Breast epithelium (tissue), 4 donors: Measurements from ENCODE around the gene VSIG8. TPM values are rescaled to one million over a fixed set of nuclear protein-coding genes. Genes with fewer than 3 reads are reported as not detected.

Source experiments
- DNase-seq, 2 donors: peaks; one replicate each; pipeline ENCODE4 v3.0.0-alpha.2; 2019; ENCODE audit warnings: low spot score in 2 of 2
- H3K27ac ChIP-seq, 2 donors: fragments of 200-600 bp; sonication (generic) in 1 of 2; one replicate each; pipeline ENCODE4 v1.5.1; 2016 to 2019; ENCODE audit warnings: mild to moderate bottlenecking in 1 of 2
- H3K27me3 ChIP-seq, 2 donors: fragments of 200-600 bp; sonication (generic) in 1 of 2; one replicate each; pipeline versions ENCODE4 v1.5.1 to v1.6.0; 2017 to 2019; ENCODE audit warnings: control low read depth in 1 of 2, mild to moderate bottlenecking in 1 of 2
- H3K36me3 ChIP-seq: fragments of 200-600 bp; one replicate; pipeline ENCODE4 v1.5.1; 2019
- H3K4me1 ChIP-seq, 2 donors: fragments of 200-600 bp; sonication (generic); one replicate each; pipeline ENCODE4 v1.5.1; 2016 to 2019; ENCODE audit warnings: control low read depth in 1 of 2
- H3K4me3 ChIP-seq, 3 donors: fragments of 200-600 bp; sonication (generic); 1 replicate in 2 of 3; 2 replicates in 1 of 3; pipeline ENCODE4 v1.5.1; 2016 to 2019; ENCODE audit warnings: mild to moderate bottlenecking in 3 of 3, moderate library complexity in 2 of 3
- H3K9me3 ChIP-seq, 2 donors: fragments of 200-600 bp; sonication (generic) in 1 of 2; one replicate each; pipeline ENCODE4 v1.5.1; 2016 to 2019; ENCODE audit warnings: control low read depth in 1 of 2
- CTCF ChIP-seq, 3 donors: fragments of 450-650 bp; IDR thresholded peaks; one replicate each; pipeline ENCODE4 v1.5.1; 2016 to 2017; ENCODE audit warnings: antibody characterized with exemption in 3 of 3, mild to moderate bottlenecking in 3 of 3, moderate library complexity in 3 of 3
- POLR2A ChIP-seq: fragments of 450-650 bp; IDR thresholded peaks from one replicate; pipeline ENCODE4 v1.6.1; 2016; ENCODE audit warnings: antibody characterized with exemption, mild to moderate bottlenecking, moderate library complexity
- POLR2AphosphoS5 ChIP-seq, 3 donors: sonication (generic); formaldehyde crosslinking; IDR thresholded peaks; one replicate each; pipeline ENCODE4 v1.6.1; 2017; ENCODE audit warnings: antibody characterized with exemption in 3 of 3
- intact Hi-C: fragments of 100-400 bp; cut with DNase I; formaldehyde crosslinking; loops from one replicate; pipeline ENCODE4 v1.15.1; 2023; ENCODE audit warnings: low total_unique reads
- total RNA-seq, 3 donors: library from RNA; depleted of rRNA; stranded (reverse); fragments of >200 nt; gene quantifications; one replicate each; pipeline ENCODE4 v1.1.0, GENCODE V29; 2016

The VSIG8 gene
- total RNA-seq, 3 donors from 2014 or later = 0.15 to 0.16 TPM; not detected in 1

- no peak overlapping the region for H3K4me3 ChIP-seq
- no peaks in the 10 kb centered on the region for H3K36me3 ChIP-seq
- TF ChIP-seq CTCF (IDR thresholded peaks at IDR 0.05) (no peak), POLR2A (no peak), POLR2AphosphoS5 (IDR thresholded peaks at IDR 0.05) (no peak)
- no peak overlapping the region for H3K27ac ChIP-seq
- intact Hi-C loops = no loop called here
- H3K9me3 ChIP-seq = no peaks in the 10 kb centered on the region
- no peaks in the 10 kb centered on the region for H3K4me1 ChIP-seq
- no peak for DNase-seq
- no peaks in the 10 kb centered on the region for H3K27me3 ChIP-seq
Observed at GRCh38 chr1:159859767-159860322, 2.6 kb downstream of the VSIG8 start.

GRCh38 chr1:159857889-159858288 is 4.6 kb downstream of the VSIG8 start:
- Histone ChIP-seq H3K4me1 (no peaks in the 10 kb centered on the region), H3K4me3 (no peak overlapping the region), H3K27ac (no peak overlapping the region), H3K36me3 (no peaks in the 10 kb centered on the region), H3K27me3 (no peaks in the 10 kb centered on the region), H3K9me3 (no peaks in the 10 kb centered on the region)
- TF ChIP-seq POLR2A = no peak
- intact Hi-C loops = no loop called here
- no peak for DNase-seq

DNA sequence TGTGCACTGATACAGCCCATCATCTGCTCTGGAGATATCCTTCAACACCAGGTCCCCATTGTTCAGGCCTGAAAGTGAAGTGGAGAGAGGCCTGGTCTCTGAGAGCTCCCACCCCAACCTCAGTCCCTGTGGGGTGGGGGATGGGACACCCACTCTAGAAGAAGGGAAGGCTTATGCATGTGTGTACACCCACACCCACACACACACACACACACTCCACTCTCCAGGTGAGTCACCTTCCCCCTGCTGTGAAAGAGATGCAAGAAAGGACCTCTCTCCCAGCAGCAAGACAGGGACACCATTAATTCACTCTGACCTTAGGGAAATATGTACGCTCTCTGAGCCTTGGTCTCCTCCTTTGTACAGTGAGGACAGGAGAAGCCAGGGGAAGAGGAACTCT is 5.9 kb downstream of the VSIG8 start:
- no peaks in the 10 kb centered on the region for H3K9me3 ChIP-seq
- intact Hi-C loops = no loop called here
- H3K4me1 ChIP-seq = no peaks in the 10 kb centered on the region
- H3K36me3 ChIP-seq = no peaks in the 10 kb centered on the region
- no peak for DNase-seq
- no peak overlapping the region for H3K27ac ChIP-seq
- no peaks in the 10 kb centered on the region for H3K27me3 ChIP-seq
- H3K4me3 ChIP-seq = no peak overlapping the region
- no peak for TF ChIP-seq POLR2AphosphoS5 (IDR thresholded peaks at IDR 0.05)
- TF ChIP-seq POLR2A = no peak
- no peak for TF ChIP-seq CTCF (IDR thresholded peaks at IDR 0.05)

DNA sequence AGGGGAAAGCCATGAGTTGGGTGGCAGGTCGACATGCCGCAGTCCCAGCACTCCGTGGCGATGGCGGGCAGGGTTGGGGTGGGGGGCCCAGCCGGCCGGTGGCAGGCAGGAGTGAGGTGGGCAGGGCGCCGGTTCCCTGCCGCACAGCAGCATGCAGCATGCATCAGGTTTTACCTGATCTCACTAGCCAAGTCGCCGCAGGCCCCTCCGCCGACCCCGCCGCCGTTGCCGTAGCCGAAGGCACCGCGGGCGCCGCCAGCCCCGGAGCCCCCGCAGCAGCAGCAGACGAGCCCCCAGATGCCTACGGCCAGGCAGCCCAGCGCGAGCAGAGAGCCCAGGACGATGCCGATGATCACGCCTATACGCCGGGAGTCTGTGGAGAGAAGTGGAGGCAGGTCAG is 6.7 kb downstream of the VSIG8 start:
- H3K4me3 ChIP-seq = peak overlapping the region in 1 of 3 donors; percentile 77
- no peaks in the 10 kb centered on the region for H3K27me3 ChIP-seq
- peak overlapping the region in 1 of 2 donors; percentile 95 for H3K27ac ChIP-seq
- H3K36me3 ChIP-seq = no peaks in the 10 kb centered on the region
- intact Hi-C loops = no loop called here
- H3K4me1 ChIP-seq = no peaks in the 10 kb centered on the region
- TF ChIP-seq POLR2AphosphoS5 (IDR thresholded peaks at IDR 0.05) (no peak), CTCF (IDR thresholded peaks at IDR 0.05) (no peak), POLR2A (no peak)
- H3K9me3 ChIP-seq = no peaks in the 10 kb centered on the region
- DNase-seq = no peak

DNA sequence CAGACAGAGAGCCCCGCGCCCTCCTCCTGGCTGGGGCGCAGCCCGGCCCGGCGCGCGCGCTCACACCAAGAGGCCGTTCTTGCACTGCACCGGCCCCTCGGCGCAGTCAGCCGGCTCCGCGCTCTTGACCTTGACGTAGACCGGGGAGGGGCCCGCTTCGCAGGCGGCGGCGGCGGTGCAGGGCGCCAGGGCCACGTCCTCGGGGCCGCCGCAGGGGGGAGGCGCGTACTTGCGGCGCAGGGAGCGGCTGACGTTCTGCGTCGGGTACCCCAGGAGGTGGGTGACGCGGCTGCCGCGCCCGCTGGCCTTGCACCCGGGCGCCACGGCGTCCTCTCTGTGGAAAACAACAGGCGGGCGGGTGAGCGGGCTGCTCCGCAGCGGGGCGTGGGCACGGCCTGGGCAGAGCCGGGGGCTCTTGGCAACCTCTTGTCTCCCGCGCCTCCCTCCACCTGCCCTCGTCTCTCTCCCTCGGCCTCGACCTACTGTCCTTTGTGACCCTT is 7.7 kb downstream of the VSIG8 start:
- Histone ChIP-seq H3K9me3 (no peaks in the 10 kb centered on the region), H3K27ac (peak overlapping the region; percentile 95 to 97), H3K27me3 (no peaks in the 10 kb centered on the region), H3K4me3 (peak overlapping the region; percentile 61 to 89 (median 77)), H3K36me3 (no peaks in the 10 kb centered on the region), H3K4me1 (no peaks in the 10 kb centered on the region)
- TF ChIP-seq POLR2AphosphoS5 (IDR thresholded peaks at IDR 0.05) (peak; percentile 46 to 65 (median 48)), CTCF (IDR thresholded peaks at IDR 0.05) (peak in 1 of 3 donors; percentile 12), POLR2A (no peak)
- DNase-seq = peak; percentile 67 to 79
- intact Hi-C loops = no loop called here
